ENCODE data around the gene CRY1. TPM values are rescaled to one million over a fixed set of nuclear protein-coding genes. Genes with fewer than 3 reads are reported as not detected.

CRY1 gene
- total and polyA plus RNA-seq, 4 donors = 18.1 to 36.1 (median 28.9) TPM

- Histone ChIP-seq H3K4me3 (ENCODE audit: low read depth, low read length) (no peak overlapping the region), H3K9me3 (ENCODE audit: control insufficient read depth, insufficient read depth, low read length) (no peaks in the 10 kb centered on the region), H3K36me3 (ENCODE audit: control insufficient read depth, insufficient read depth, low read length) (peaks cover 2% of the 10 kb centered on the region), H3K27ac (ENCODE audit: low read depth, low read length) (no peak overlapping the region), H3K4me1 (ENCODE audit: control insufficient read depth, insufficient read depth, low read length) (peaks cover 3% of the 10 kb centered on the region), H3K27me3 (ENCODE audit: control insufficient read depth, insufficient read depth, low read length) (no peaks in the 10 kb centered on the region)
- no peak for DNase-seq (ENCODE audit: low read depth in 4 of 6, low spot score in 6 of 6)
- 100% methylated on average over 2 of the region's 3 CpGs for WGBS (ENCODE audit: insufficient coverage)
Measured at GRCh38 chr12:106962286-106962685, 131.1 kb downstream of the CRY1 start.

GRCh38 chr12:106960443-106960842, 132.9 kb downstream of the CRY1 start:
- WGBS (ENCODE audit: insufficient coverage) = no CpG with 5 or more reads among the region's 3 CpGs
- Histone ChIP-seq H3K4me1 (ENCODE audit: control insufficient read depth, insufficient read depth, low read length) (peaks cover 3% of the 10 kb centered on the region), H3K9me3 (ENCODE audit: control insufficient read depth, insufficient read depth, low read length) (no peaks in the 10 kb centered on the region), H3K27me3 (ENCODE audit: control insufficient read depth, insufficient read depth, low read length) (no peaks in the 10 kb centered on the region), H3K36me3 (ENCODE audit: control insufficient read depth, insufficient read depth, low read length) (no peaks in the 10 kb centered on the region), H3K4me3 (ENCODE audit: low read depth, low read length) (no peak overlapping the region), H3K27ac (ENCODE audit: low read depth, low read length) (no peak overlapping the region)
- no peak for DNase-seq (ENCODE audit: low read depth in 4 of 6, low spot score in 6 of 6)

GRCh38 chr12:106957583-106957982, 135.8 kb downstream of the CRY1 start:
- no peak overlapping the region for H3K27ac ChIP-seq (ENCODE audit: low read depth, low read length)
- H3K4me1 ChIP-seq (ENCODE audit: control insufficient read depth, insufficient read depth, low read length) = peaks cover 11% of the 10 kb centered on the region
- H3K4me3 ChIP-seq (ENCODE audit: low read depth, low read length) = peak overlapping the region; percentile 84

GRCh38 chr12:106956048-106956578, 137.2 kb downstream of the CRY1 start:
- Histone ChIP-seq H3K4me3 (ENCODE audit: low read depth, low read length) (peak overlapping the region; percentile 84), H3K27me3 (ENCODE audit: control insufficient read depth, insufficient read depth, low read length) (no peaks in the 10 kb centered on the region), H3K9me3 (ENCODE audit: control insufficient read depth, insufficient read depth, low read length) (peaks cover 2% of the 10 kb centered on the region), H3K36me3 (ENCODE audit: control insufficient read depth, insufficient read depth, low read length) (no peaks in the 10 kb centered on the region), H3K27ac (ENCODE audit: low read depth, low read length) (peak overlapping the region; percentile 94), H3K4me1 (ENCODE audit: control insufficient read depth, insufficient read depth, low read length) (peaks cover 11% of the 10 kb centered on the region)
- 0% methylated on average over 18 of the region's 34 CpGs for WGBS (ENCODE audit: insufficient coverage)
- DNase-seq (ENCODE audit: low read depth in 4 of 6, low spot score in 6 of 6) = peak in 2 of 6 donors; percentile 42 to 50

More at GRCh38 chr12:106957583-106957982, 135.8 kb downstream of the CRY1 start:
- DNase-seq (ENCODE audit: low read depth in 4 of 6, low spot score in 6 of 6) = peak in 1 of 6 donors; percentile 3
- Histone ChIP-seq H3K9me3 (ENCODE audit: control insufficient read depth, insufficient read depth, low read length) (peaks cover 2% of the 10 kb centered on the region), H3K27me3 (ENCODE audit: control insufficient read depth, insufficient read depth, low read length) (no peaks in the 10 kb centered on the region), H3K36me3 (ENCODE audit: control insufficient read depth, insufficient read depth, low read length) (no peaks in the 10 kb centered on the region)
- WGBS (ENCODE audit: insufficient coverage) = no CpG with 5 or more reads among the region's 1 CpG

GRCh38 chr12:106955377-106956047, 137.8 kb downstream of the CRY1 start, which contains the start of gene TMEM263:
TMEM263 (plus strand) TSS chr12:106955907; CDS start chr12:106967117, 11,210 bp downstream.
- Histone ChIP-seq H3K27me3 (ENCODE audit: control insufficient read depth, insufficient read depth, low read length) (no peaks in the 10 kb centered on the region), H3K4me1 (ENCODE audit: control insufficient read depth, insufficient read depth, low read length) (peaks cover 11% of the 10 kb centered on the region), H3K4me3 (ENCODE audit: low read depth, low read length) (peak within 1 kb of the TSS; percentile 84), H3K9me3 (ENCODE audit: control insufficient read depth, insufficient read depth, low read length) (peaks cover 2% of the 10 kb centered on the region), H3K27ac (ENCODE audit: low read depth, low read length) (peak within 1 kb of the TSS; percentile 94), H3K36me3 (ENCODE audit: control insufficient read depth, insufficient read depth, low read length) (no peaks in the 10 kb centered on the region)
- DNase-seq (ENCODE audit: low read depth in 4 of 6, low spot score in 6 of 6) = peak; percentile 85 to 99 (median 92)
- under 1% methylated on average over 88 of the region's 88 CpGs for WGBS (ENCODE audit: insufficient coverage)

GRCh38 chr12:106954462-106955376, 138.6 kb downstream of the CRY1 start:
- peak in 2 of 6 donors; percentile 26 to 41 for DNase-seq (ENCODE audit: low read depth in 4 of 6, low spot score in 6 of 6)
- Histone ChIP-seq H3K27me3 (ENCODE audit: control insufficient read depth, insufficient read depth, low read length) (no peaks in the 10 kb centered on the region), H3K36me3 (ENCODE audit: control insufficient read depth, insufficient read depth, low read length) (no peaks in the 10 kb centered on the region), H3K9me3 (ENCODE audit: control insufficient read depth, insufficient read depth, low read length) (peaks cover 2% of the 10 kb centered on the region), H3K27ac (ENCODE audit: low read depth, low read length) (peak overlapping the region; percentile 86), H3K4me3 (ENCODE audit: low read depth, low read length) (peak overlapping the region; percentile 61), H3K4me1 (ENCODE audit: control insufficient read depth, insufficient read depth, low read length) (peaks cover 11% of the 10 kb centered on the region)
- WGBS (ENCODE audit: insufficient coverage) = 19% methylated on average over 24 of the region's 36 CpGs

- Histone ChIP-seq H3K36me3 (ENCODE audit: control insufficient read depth, insufficient read depth, low read length) (no peaks in the 10 kb centered on the region), H3K9me3 (ENCODE audit: control insufficient read depth, insufficient read depth, low read length) (peaks cover 2% of the 10 kb centered on the region), H3K27me3 (ENCODE audit: control insufficient read depth, insufficient read depth, low read length) (no peaks in the 10 kb centered on the region), H3K27ac (ENCODE audit: low read depth, low read length) (no peak overlapping the region), H3K4me1 (ENCODE audit: control insufficient read depth, insufficient read depth, low read length) (peaks cover 10% of the 10 kb centered on the region), H3K4me3 (ENCODE audit: low read depth, low read length) (no peak overlapping the region)
- peak in 1 of 6 donors; percentile 69 for DNase-seq (ENCODE audit: low read depth in 4 of 6, low spot score in 6 of 6)
- 100% methylated on average over 2 of the region's 12 CpGs for WGBS (ENCODE audit: insufficient coverage)
Measured at GRCh38 chr12:106953352-106954250, 139.7 kb downstream of the CRY1 start.

GRCh38 chr12:106950591-106950990, 142.8 kb downstream of the CRY1 start:
- Histone ChIP-seq H3K36me3 (ENCODE audit: control insufficient read depth, insufficient read depth, low read length) (no peaks in the 10 kb centered on the region), H3K27ac (ENCODE audit: low read depth, low read length) (no peak overlapping the region), H3K27me3 (ENCODE audit: control insufficient read depth, insufficient read depth, low read length) (no peaks in the 10 kb centered on the region), H3K4me1 (ENCODE audit: control insufficient read depth, insufficient read depth, low read length) (peaks cover 9% of the 10 kb centered on the region), H3K4me3 (ENCODE audit: low read depth, low read length) (no peak overlapping the region), H3K9me3 (ENCODE audit: control insufficient read depth, insufficient read depth, low read length) (peaks cover 2% of the 10 kb centered on the region)
- no CpG with 5 or more reads among the region's 5 CpGs for WGBS (ENCODE audit: insufficient coverage)
- no peak for DNase-seq (ENCODE audit: low read depth in 4 of 6, low spot score in 6 of 6)

- H3K9me3 ChIP-seq (ENCODE audit: control insufficient read depth, insufficient read depth, low read length) = peaks cover 3% of the 10 kb centered on the region
- H3K36me3 ChIP-seq (ENCODE audit: control insufficient read depth, insufficient read depth, low read length) = no peaks in the 10 kb centered on the region
- no peak overlapping the region for H3K27ac ChIP-seq (ENCODE audit: low read depth, low read length)
- no peaks in the 10 kb centered on the region for H3K4me1 ChIP-seq (ENCODE audit: control insufficient read depth, insufficient read depth, low read length)
- H3K4me3 ChIP-seq (ENCODE audit: low read depth, low read length) = no peak overlapping the region
- H3K27me3 ChIP-seq (ENCODE audit: control insufficient read depth, insufficient read depth, low read length) = no peaks in the 10 kb centered on the region
- DNase-seq (ENCODE audit: low read depth in 4 of 6, low spot score in 6 of 6) = no peak
Measured at GRCh38 chr12:106947461-106947860, 145.9 kb downstream of the CRY1 start.
